GM11168 (cell line): ENCODE data around the gene SRRM3.
"Not testable (repeated sequence)": the region's sequence is repeated elsewhere in the genome, so short reads cannot be mapped to it uniquely, and the experiment has no call there.

ENCODE experiments used
- in situ Hi-C: fragments of 300-500 bp; cut with MboI; formaldehyde crosslinking; loops from one replicate; pipeline ENCODE4 v1.12.0; 2022; ENCODE audit warnings: low sequenced_read_pairs; ENCODE audit not compliant: unreplicated experiment

The SRRM3 gene, protein sequence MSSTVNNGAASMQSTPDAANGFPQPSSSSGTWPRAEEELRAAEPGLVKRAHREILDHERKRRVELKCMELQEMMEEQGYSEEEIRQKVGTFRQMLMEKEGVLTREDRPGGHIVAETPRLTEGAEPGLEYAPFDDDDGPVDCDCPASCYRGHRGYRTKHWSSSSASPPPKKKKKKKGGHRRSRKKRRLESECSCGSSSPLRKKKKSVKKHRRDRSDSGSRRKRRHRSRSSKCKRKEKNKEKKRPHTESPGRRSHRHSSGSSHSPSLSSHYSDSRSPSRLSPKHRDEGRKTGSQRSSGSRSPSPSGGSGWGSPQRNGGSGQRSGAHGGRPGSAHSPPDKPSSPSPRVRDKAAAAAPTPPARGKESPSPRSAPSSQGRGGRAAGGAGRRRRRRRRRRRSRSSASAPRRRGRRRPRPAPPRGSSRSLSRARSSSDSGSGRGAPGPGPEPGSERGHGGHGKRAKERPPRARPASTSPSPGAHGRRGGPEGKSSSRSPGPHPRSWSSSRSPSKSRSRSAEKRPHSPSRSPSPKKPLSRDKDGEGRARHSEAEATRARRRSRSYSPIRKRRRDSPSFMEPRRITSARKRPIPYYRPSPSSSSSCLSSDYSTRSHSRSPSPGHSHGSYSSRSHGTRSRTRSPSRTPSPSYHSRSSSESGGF

DNA sequence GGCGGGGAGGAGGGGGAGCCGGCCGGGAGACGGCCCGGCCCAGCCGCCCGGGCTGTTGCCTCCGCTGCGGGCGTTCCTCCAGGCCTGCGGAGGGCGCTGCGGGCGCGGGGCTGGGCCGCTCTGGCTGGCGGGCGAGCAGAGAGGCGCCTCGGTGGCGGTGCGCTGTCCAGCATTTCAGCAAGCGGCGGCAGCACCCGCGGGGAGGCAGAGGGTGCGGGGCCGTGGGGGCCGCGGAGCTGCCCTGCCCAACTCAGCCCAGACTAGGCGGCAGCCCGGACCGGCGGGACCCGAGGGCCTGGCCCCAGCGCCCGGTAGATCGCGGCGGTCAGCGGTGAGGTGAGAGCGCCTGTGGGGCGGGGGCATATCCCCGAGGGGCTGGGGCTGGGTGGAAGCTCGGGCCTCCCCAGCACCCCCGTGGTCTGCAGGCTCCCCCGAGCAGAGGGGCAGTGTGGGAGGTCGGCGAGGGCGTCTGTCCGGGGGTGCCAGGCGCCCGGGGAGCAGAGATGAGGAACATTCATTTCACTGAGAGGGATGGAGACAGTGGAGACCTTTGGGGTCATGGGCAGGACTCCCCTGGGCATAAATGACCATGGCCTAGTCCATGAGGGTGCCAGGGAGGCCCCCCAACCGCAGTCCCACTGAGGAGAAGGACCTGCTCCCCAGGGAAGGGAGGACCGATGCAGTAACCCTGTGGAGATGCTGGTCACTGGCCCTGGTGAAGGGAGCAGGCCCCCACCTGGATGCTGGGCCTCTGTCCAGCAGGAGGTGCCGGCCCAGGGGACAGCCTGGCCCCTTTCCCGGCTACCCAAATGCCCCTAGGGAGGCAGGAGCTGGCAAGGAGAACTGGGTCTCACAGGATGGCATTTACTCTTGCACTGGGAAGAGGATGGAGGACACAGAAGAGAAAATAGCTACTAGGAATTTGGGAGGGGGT, at the start of gene SRRM3:
Gene SRRM3, plus strand, starts transcription at position 165 of the 934 bp plus-strand sequence. CDS start 33,171 bp downstream, outside the sequence.
- in situ Hi-C loops, result no loop called here

- in situ Hi-C loops, result no loop called here
Observed at GRCh38 chr7:76151932-76152331, 49.8 kb upstream of the SRRM3 start.

- in situ Hi-C loops, result not testable (repeated sequence)
Observed at GRCh38 chr7:76153571-76154230, 48.0 kb upstream of the SRRM3 start.

- in situ Hi-C loops, result no loop called here
Observed at GRCh38 chr7:76155938-76156337, 45.8 kb upstream of the SRRM3 start.

- in situ Hi-C loops, result not testable (repeated sequence)
Observed at GRCh38 chr7:76156992-76157685, 44.6 kb upstream of the SRRM3 start.

GRCh38 chr7:76158416-76158815, 43.3 kb upstream of the SRRM3 start:
- in situ Hi-C loops, result not testable (repeated sequence)

DNA sequence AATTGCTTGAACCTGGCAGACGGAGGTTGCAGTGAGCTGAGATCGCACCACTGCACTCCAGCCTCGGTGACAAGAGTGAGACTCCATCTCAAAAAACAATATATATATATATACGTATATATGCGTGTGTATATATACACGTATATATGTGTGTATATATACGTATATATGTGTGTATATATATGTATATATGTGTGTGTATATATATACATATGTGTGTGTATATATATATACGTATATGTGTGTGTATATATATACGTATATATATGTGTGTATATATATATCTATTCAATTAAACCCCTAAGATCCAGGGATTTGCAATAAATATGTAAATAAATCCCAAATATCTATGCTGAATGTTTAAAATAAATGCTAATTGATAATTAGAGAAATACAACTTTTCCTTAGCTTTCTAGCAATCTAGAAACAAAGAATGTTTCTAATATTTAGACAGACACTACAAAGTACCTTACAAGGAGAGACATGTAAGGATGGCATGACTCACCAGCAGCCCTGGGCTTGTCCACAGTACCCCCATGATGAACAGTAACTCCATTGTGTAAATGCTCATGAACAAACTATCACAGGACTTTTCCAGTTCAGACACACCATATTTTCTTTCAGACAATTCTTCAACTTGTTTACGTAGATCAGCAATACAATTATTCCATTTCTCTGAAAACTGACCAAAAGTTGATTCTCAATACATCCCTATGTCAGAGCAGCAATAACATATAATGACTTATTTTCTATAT, 39.1 kb upstream of the SRRM3 start:
- in situ Hi-C loops, result not testable (repeated sequence)

GRCh38 chr7:76163812-76164211, 37.9 kb upstream of the SRRM3 start:
- in situ Hi-C loops, result not testable (repeated sequence)

DNA sequence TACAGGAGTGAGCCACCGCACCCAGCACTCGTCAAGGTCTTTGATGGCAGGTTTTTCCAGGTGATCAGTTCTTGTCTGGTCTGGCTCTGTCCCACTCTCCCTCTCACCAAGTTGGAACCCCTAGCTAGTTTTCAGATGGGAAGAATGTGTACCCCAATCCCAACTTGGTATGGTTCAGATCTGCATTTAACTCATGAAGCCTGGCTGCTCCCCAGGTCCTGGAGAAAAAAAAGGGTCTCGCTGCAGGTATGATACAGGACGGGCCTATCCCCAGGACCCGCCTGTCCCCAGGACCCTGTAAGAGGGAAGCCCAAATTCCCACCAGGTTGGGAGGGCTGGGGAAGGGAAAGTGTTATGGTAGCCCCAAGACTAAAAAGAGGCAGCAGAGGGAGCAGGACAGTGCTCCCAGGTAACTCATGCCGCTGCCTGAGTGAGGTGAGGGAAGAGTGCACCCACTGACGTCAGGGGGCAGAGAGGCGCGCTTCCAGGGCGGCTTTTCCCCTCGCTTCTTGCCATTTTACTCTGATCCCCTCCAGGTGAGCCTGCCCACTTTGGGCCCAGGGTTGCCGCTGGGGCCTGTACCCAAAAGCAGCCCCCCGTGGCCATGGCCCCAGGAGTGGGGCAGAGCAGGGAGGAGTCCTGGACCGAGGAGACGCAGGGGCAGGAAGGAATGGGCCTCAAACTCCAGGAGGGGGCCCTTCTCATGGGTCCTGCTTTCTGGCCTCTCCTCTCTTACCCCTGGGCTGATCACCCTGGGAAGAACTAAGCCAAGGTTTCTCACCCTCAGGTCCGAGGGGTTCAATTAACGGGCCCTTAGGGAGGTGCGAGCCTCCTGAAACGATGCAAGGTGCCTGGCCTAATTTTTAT, 36.4 kb upstream of the SRRM3 start:
- in situ Hi-C loops, result no loop called here

DNA sequence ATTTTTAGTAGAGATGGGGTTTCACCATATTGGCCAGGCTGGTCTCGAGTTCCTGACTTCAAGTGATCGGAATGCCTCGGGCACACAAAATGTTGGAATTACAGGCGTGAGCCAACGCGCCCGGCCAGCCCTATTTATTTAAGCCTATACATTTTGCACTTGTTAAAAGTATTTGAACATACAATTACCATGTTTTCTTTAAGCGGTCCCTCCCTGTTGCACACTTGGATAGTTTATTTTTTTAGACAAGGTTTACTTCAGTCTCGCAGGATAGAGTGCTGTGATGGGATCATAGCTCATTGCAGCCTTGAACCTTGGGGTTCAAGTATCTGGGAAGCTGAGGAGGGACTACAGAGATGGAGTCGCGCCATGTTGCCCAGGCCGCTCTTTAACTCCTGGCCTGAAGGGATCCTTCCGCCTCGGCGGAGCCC, 35.7 kb upstream of the SRRM3 start:
- in situ Hi-C loops, result no loop called here

DNA sequence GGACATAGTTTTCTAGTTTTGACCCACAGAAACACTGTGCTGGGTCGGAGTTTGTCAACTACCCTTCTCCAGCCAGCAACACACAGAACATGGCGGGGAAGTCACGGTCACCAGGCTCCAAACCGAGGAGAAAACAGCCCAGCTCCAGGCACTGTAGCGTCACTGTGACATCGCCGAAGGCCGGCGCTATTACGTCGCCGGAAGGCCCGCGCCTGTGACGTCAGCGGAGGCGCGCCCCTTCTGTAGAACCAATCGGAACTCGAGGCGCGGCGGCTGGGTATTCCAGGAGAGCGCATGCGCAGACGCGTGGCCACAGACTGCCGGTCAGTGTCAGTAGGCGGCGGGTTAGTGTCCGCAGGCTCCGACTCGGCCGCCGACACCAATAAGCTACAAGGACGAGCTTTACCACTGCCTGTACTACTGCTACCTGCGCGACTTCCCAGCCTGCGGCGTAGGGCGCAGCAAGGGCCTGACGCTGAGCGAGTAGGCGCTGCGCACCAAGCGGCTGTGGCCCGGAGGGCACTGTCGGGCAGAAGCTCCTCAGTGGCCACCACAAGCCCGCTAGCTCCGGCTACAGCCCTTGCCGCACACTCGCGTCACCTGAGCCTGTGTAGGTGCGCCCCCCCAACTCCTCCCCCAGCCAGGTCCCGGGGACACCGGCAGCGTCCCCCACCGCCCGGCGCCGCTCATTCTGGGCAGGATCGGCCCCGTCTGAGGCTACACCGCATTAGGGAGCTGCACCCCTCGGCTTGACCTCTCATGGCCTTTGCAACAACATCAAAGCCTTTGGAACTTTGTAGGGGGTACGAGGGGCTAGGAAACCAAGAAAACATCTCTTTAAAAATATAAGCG, 35.1 kb upstream of the SRRM3 start:
- in situ Hi-C loops, result no loop called here

- in situ Hi-C loops, result loop anchor here (10.0 kb wide), 1 partner anchor 141 kb away; no protein-coding TSS in a partner anchor
Observed at GRCh38 chr7:76173566-76174205, 28.0 kb upstream of the SRRM3 start.

GRCh38 chr7:76176951-76177350, 24.7 kb upstream of the SRRM3 start:
- in situ Hi-C loops, result loop anchor here (10.0 kb wide), 1 partner anchor 138 kb away; no protein-coding TSS in a partner anchor

DNA sequence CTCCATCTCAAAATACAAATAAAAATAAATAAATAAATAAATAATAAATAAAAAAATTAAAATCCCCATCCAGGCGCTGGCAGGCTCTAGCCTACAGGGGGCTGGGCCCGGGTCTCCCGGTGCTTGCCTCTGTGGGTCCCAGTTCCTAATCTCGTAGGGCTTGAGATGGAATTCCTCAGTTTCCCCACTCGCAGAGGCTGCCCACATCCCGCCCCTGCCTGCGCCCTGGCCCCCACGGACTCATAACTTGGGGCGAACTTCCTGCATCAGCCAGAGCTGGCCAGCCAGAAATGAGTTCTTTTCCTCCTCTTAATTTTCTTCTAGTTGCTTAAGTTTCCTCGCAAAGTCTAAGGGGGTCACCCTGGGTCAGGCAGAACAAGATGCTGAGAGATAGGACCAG, 22.0 kb upstream of the SRRM3 start:
- in situ Hi-C loops, result loop anchor here (10.0 kb wide), 2 partner anchors 105 to 135 kb away; no protein-coding TSS in a partner anchor

DNA sequence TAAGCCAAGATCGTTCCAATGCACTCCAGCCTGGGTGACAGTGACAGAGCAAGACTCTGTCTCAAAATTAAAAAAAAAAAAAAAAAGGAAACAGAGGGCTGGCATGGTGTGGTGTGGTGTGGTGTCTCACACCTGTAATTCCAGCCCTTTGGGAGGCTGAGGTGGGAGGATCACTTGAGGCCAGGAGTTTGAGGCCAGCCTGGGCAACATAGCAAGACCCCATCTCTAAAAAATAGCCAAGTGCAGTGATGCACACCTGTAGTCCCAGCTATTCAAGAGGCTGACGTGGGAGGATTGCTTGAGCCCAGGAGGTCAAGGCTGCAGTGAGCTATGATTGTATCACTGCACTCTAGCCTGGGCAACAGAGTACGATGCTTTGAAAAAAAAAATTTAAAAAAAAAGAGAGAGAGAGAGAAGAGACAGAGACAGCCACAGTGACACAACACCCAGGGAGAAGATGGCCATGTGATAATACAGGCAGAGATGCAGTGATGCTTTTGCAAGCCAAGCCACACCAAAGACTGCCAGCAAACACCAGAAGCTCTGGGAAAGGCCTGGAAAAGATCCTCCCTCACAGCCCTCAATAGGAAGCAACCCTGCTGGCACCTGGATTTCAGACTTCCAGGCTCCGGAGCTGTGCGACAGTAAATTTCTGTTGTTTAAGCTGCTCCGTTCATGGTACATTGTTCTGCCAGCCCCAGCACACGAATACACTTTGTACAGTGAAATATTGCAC, 19.3 kb upstream of the SRRM3 start:
- in situ Hi-C loops, result loop anchor here (10.0 kb wide), 1 partner anchor 102 kb away; no protein-coding TSS in a partner anchor
